Measurements from ENCODE around the gene EIF3A. TPM values are rescaled to one million over a fixed set of nuclear protein-coding genes. Genes with fewer than 3 reads are reported as not detected.

Gene EIF3A
- total and polyA plus RNA-seq, 8 donors = 37.2 to 145 (median 91.4) TPM

DNA sequence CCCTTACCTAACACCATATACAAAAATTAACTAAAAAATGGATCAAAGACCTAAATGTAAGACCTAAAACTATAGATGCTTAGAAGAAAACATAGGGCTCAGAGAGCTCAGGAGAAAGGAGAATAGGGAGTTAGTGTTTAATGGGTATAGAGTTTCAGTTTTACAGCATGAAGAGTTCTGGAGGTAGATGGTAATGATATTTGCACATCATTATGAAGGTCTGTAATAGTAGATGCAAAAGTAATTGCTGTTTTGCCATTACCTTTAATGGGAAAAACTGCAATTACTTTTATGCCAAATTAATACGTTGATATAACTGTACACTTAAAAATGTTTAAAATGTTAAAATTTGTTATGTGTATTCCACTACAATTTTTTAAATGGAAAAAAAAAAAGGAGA is 90.3 kb downstream of the EIF3A start:
- TF ChIP-seq CTCF (IDR thresholded peaks at IDR 0.05) = no peak
- no peaks in the 10 kb centered on the region for H3K9me3 ChIP-seq
- DNase-seq (no peak), FAIRE-seq (no peak), ATAC-seq (no peak)
- no peak overlapping the region for H3K27ac ChIP-seq
- intact Hi-C loops (cut with DNase I) = no loop called here
- no peaks in the 10 kb centered on the region for H3K27me3 ChIP-seq
- no peaks in the 10 kb centered on the region for H3K36me3 ChIP-seq
- no peaks in the 10 kb centered on the region for H3K4me1 ChIP-seq
- WGBS, 2 donors = 67 to 76% methylated on average over 1 of the region's 1 CpG
- H3K4me3 ChIP-seq = no peak overlapping the region

GRCh38 chr10:118986815-118987790 is 93.5 kb downstream of the EIF3A start:
- DNase-seq (no peak), ATAC-seq (no peak), FAIRE-seq (no peak)
- 68 to 72% methylated on average over 7 of the region's 7 CpGs for WGBS, 2 donors
- Histone ChIP-seq H3K36me3 (no peaks in the 10 kb centered on the region), H3K4me1 (no peaks in the 10 kb centered on the region), H3K9me3 (no peaks in the 10 kb centered on the region), H3K27me3 (no peaks in the 10 kb centered on the region), H3K27ac (no peak overlapping the region), H3K4me3 (no peak overlapping the region)
- intact Hi-C loops (cut with DNase I) = no loop called here
- TF ChIP-seq CTCF (IDR thresholded peaks at IDR 0.05) = no peak

- no peak for TF ChIP-seq CTCF (IDR thresholded peaks at IDR 0.05)
- intact Hi-C loops (cut with DNase I) = no loop called here
- no peak for FAIRE-seq
- ATAC-seq = no peak
- H3K9me3 ChIP-seq = no peaks in the 10 kb centered on the region
- H3K4me3 ChIP-seq = no peak overlapping the region
- H3K27me3 ChIP-seq = no peaks in the 10 kb centered on the region
- H3K36me3 ChIP-seq = no peaks in the 10 kb centered on the region
- H3K27ac ChIP-seq = no peak overlapping the region
- WGBS, 2 donors = 77 to 83% methylated on average over 2 of the region's 2 CpGs
- DNase-seq = no peak
- no peaks in the 10 kb centered on the region for H3K4me1 ChIP-seq
Observed at GRCh38 chr10:118985576-118985975, 95.0 kb downstream of the EIF3A start.

Other genes starting within 250 kb of the EIF3A start
- 1 to 10 TPM in 4 of 6 donors, under 1 TPM in 2; 0.47 to 1.9 (median 1.2) TPM for gene NANOS1, start 51.1 kb downstream of the EIF3A start, total RNA-seq
- gene NANOS1, start 51.1 kb downstream of the EIF3A start, polyA plus RNA-seq = 1 to 10 TPM; 2.2 to 7.7 TPM
- gene DENND10, start 23.3 kb upstream of the EIF3A start, total RNA-seq = 10 to 100 TPM in 3 of 6 donors, 1 to 10 TPM in 3; 7.7 to 16.3 (median 9.7) TPM
- gene DENND10, start 23.3 kb upstream of the EIF3A start, polyA plus RNA-seq = 10 to 100 TPM in 1 of 2 donors, 1 to 10 TPM in 1; 7.2 to 13.1 TPM
- 10 to 100 TPM; 16.1 to 28.4 (median 21.7) TPM for gene SFXN4, start 84.9 kb upstream of the EIF3A start, total RNA-seq
- gene SFXN4, start 84.9 kb upstream of the EIF3A start, polyA plus RNA-seq = 10 to 100 TPM; 56.8 to 58.6 TPM
- gene PRDX3, start 98.0 kb upstream of the EIF3A start, total RNA-seq = 10 to 100 TPM; 27.1 to 59.3 (median 42.4) TPM
- gene PRDX3, start 98.0 kb upstream of the EIF3A start, polyA plus RNA-seq = 10 to 100 TPM; 39.3 to 87.4 TPM
- 1 to 10 TPM; 1.4 to 4.1 (median 2.2) TPM for gene GRK5, start 126.8 kb upstream of the EIF3A start, total RNA-seq
- gene GRK5, start 126.8 kb upstream of the EIF3A start, polyA plus RNA-seq = 1 to 10 TPM; 2.3 to 6.0 TPM